AG04450 (cell line): Measurements from ENCODE around the gene CCR3. TPM values are rescaled to one million over a fixed set of nuclear protein-coding genes. Genes with fewer than 3 reads are reported as not detected.

Experiments
- CTCF ChIA-PET: fragments of 300-600, 350-600 bp; formaldehyde crosslinking; extraction: SDS; loops from one replicate; lab custom pipeline; 2022; ENCODE audit warnings: antibody characterized with exemption, inconsistent platforms; lab: Charles Lee
- POLR2A ChIA-PET: fragments of 350-600 bp; formaldehyde crosslinking; extraction: SDS; loops from one replicate; lab custom pipeline; 2021; ENCODE audit warnings: antibody characterized with exemption, inconsistent platforms; lab: Yijun Ruan, JAX
- DNase-seq: peaks from one replicate; pipeline ENCODE4 v3.0.0-alpha.2; 2011; ENCODE audit warnings: low read depth, low spot score
- H3K27ac ChIP-seq: one replicate; pipeline ENCODE4 v1.5.1; 2012; ENCODE audit warnings: low read depth, low read length, control low read depth
- H3K27me3 ChIP-seq: one replicate; pipeline ENCODE4 v1.6.0; 2012; ENCODE audit warnings: low read length; ENCODE audit not compliant: control insufficient read depth, insufficient read depth
- H3K4me3 ChIP-seq: 2 replicates; pipeline ENCODE4 v1.5.1; 2011; ENCODE audit warnings: mild to moderate bottlenecking, low read depth, low read length, control low read depth
- H3K9me3 ChIP-seq: 2 replicates; pipeline ENCODE4 v1.5.1; 2012; ENCODE audit warnings: low read length; ENCODE audit not compliant: control insufficient read depth, insufficient read depth
- polyA plus RNA-seq: library from polyadenylated mRNA; depleted of rRNA; stranded (reverse); fragments of >200 nt; gene quantifications from 2 replicates; pipeline ENCODE4 v1.2.3, GENCODE V29; 2011
- TF ChIP-seq, protein P1 (sequence below): IDR thresholded peaks from 2 replicates; pipeline ENCODE4 v1.5.1; 2011; ENCODE audit warnings: low read depth, low read length, control low read depth, inconsistent platforms

Gene CCR3
- polyA plus RNA-seq, 1 experiment: not detected

DNA sequence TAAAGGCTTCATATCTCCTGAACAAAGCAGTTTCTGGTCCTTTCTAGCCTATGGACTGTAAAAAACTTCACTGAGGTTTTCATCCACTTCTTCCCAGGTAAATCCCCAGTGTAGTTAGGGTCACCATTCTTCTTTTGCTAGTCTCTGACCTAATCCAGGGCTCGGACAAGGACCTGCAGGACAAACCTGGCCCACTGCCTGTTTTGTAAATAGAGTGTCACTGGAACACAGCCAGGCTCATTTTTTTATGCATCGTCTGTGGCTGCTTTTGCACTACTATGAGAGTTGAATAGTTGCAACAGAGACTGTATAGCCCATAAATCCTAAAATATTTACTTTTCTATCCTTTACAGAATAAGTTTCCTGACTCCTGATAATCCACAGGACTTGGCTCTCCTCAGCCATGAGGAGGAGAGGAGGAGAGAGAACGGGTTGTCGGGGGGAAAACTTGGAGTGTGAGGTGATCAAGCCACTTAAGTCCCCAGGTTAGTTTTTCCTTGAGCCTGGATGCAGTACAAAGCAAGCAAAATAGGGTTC, 29.0 kb downstream of the CCR3 start:
- CTCF ChIA-PET: no interaction called here
- Histone ChIP-seq H3K9me3 (no peaks in the 10 kb centered on the region), H3K27me3 (peaks cover 9% of the 10 kb centered on the region), H3K27ac (no peak overlapping the region), H3K4me3 (no peak overlapping the region)
- no peak for DNase-seq
- TF ChIP-seq, protein P1, sequence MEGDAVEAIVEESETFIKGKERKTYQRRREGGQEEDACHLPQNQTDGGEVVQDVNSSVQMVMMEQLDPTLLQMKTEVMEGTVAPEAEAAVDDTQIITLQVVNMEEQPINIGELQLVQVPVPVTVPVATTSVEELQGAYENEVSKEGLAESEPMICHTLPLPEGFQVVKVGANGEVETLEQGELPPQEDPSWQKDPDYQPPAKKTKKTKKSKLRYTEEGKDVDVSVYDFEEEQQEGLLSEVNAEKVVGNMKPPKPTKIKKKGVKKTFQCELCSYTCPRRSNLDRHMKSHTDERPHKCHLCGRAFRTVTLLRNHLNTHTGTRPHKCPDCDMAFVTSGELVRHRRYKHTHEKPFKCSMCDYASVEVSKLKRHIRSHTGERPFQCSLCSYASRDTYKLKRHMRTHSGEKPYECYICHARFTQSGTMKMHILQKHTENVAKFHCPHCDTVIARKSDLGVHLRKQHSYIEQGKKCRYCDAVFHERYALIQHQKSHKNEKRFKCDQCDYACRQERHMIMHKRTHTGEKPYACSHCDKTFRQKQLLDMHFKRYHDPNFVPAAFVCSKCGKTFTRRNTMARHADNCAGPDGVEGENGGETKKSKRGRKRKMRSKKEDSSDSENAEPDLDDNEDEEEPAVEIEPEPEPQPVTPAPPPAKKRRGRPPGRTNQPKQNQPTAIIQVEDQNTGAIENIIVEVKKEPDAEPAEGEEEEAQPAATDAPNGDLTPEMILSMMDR: no peak
- POLR2A ChIA-PET: no interaction called here

DNA sequence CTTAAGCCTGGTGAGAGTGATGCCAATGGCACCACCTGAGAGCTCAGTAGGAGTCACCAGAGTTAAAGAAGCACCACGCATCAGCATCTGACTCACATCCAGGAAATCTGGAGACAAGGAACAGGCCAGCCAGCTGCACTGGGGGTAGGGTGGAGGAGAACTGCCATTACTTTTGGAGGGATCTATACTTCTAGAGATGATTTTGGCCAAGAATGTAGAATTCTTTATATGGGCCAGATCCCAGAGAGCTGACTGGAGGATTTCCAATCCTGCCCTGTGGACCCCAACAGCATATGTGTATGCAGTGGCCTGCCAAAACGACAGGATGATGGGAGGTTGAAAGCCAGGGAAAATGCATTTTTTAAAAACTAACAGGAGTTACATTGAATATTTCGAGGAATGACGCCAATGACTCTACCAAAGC, 29.8 kb downstream of the CCR3 start:
- ChIA-PET POLR2A (no interaction called here), CTCF (no interaction called here)
- Histone ChIP-seq H3K27ac (no peak overlapping the region), H3K27me3 (peaks cover 9% of the 10 kb centered on the region), H3K9me3 (no peaks in the 10 kb centered on the region), H3K4me3 (no peak overlapping the region)
- DNase-seq: no peak
- TF ChIP-seq, protein P1: no peak

DNA sequence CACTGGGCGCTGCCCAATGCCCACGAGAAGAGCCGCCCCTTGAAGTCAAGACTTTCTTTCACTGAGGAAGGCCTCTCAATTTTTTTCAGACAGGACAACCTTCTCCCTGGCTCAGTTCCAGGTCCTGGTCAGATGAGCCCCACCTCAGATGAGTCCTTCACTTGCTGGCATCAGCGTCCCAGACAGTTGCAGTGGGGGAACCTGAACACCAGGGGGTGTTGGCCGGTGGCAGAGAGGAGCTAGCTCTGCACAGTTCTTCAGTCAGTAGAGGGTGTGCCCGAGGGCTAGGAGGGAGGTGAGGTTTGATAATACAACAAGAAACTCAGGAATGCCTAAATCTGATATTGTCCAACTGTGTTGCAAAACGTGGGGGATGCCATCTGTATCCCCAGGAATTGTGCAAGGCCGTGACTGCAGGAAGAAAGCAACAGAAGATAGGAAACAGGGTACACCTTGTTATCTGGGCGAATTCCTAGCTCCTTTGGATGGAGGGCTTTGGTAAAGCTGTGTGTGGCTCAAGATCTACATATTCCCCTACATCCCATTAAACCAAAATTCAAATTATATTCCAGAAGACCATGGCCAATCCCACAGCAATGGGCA, 34.3 kb downstream of the CCR3 start:
- Histone ChIP-seq H3K27ac (no peak overlapping the region), H3K4me3 (no peak overlapping the region), H3K27me3 (peaks cover 6% of the 10 kb centered on the region), H3K9me3 (no peaks in the 10 kb centered on the region)
- TF ChIP-seq, protein P1: peak; percentile 52
- no peak for DNase-seq
- ChIA-PET POLR2A (no interaction called here), CTCF (no interaction called here)

DNA sequence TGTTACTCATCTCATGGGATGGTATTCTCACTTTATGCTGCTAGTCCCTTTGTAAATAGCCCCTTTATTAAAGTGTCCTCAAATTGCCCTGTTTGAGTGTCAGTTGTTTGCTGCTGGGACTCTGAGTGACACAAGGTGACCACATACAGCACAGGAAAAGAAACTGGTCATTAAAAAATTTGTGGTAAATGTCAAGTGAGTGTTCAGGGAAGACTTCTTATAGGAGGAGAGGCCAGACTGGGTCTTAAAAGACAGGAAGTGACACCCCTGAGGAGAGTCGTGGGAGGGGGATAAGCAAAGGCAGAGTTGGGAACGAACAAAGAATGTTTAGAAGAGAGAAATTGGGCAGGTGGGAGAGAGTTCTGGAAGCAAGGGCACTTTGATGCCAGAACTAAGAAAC, 35.2 kb downstream of the CCR3 start:
- Histone ChIP-seq H3K4me3 (no peak overlapping the region), H3K9me3 (no peaks in the 10 kb centered on the region), H3K27me3 (peaks cover 1% of the 10 kb centered on the region), H3K27ac (no peak overlapping the region)
- TF ChIP-seq, protein P1: no peak
- no peak for DNase-seq
- CTCF ChIA-PET: no interaction called here
- POLR2A ChIA-PET: no interaction called here

DNA sequence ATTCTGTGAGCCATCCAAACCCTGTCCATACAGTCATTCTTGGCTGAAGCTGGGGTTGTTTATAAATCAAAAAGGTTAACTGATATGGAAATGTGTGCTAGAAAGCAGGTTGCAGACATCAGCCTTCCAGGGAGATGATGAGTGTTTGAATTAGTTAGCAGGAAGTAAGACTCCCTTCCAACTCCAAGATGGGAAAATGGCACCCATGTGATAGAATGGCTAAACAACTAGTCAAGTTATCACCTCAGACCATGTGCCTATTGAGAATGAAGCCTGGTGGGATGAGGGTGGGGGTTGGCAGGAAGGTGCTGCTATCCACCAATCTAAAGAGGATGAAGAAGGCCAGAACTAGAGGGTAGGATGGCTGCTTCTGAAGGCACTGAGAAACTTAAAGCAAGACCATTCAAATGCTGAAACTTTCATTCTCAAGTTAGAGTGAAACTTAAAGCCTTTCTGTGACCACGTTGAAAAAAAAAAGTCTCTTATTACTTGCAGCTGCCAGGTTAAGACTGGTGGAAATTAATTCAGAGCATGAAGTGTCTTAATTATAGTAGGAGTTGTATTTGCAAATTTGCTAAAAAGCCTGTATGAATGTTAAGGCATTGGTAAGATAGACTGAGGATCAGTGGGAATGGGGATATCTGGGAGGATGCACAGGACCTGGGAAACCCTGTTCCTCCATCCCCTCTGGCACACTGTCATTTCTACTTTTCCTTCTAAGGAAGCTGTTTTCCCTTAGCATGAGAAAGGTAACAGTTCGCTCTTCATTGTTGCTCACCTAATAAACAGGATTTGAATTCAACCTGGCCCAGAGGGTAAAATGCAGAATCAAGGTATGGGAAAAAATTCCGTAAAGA, 36.8 kb downstream of the CCR3 start:
- ChIA-PET CTCF (no interaction called here), POLR2A (no interaction called here)
- H3K9me3 ChIP-seq: no peaks in the 10 kb centered on the region

More for the DNA sequence above, 36.8 kb downstream of the CCR3 start:
- TF ChIP-seq, protein P1: no peak
- H3K4me3 ChIP-seq: no peak overlapping the region
- no peaks in the 10 kb centered on the region for H3K27me3 ChIP-seq
- H3K27ac ChIP-seq: no peak overlapping the region
- DNase-seq: no peak
